HEK293T (cell line): ENCODE data around the gene RBP2.

Source experiments
- ARNT ChIP-seq: fragments of 450-650 bp; IDR thresholded peaks from 2 replicates; pipeline ENCODE4 v1.6.1; 2017; ENCODE audit warnings: mild to moderate bottlenecking
- BHLHE40 ChIP-seq: fragments of 450-650 bp; IDR thresholded peaks from 2 replicates; pipeline ENCODE4 v1.6.1; 2016; ENCODE audit warnings: mild to moderate bottlenecking, moderate library complexity, borderline replicate concordance
- CTBP1 ChIP-seq: fragments of 450-650 bp; IDR thresholded peaks from 2 replicates; pipeline ENCODE4 v1.6.1; 2016; ENCODE audit warnings: borderline replicate concordance
- ELF4 ChIP-seq: fragments of 450-650 bp; IDR thresholded peaks from 2 replicates; pipeline ENCODE4 v1.6.1; 2017; ENCODE audit warnings: antibody characterized with exemption
- FOXA1 ChIP-seq: fragments of 450-650 bp; IDR thresholded peaks from 2 replicates; pipeline ENCODE4 v1.6.1; 2016; ENCODE audit warnings: mild to moderate bottlenecking
- FOXK2 ChIP-seq: fragments of 450-650 bp; IDR thresholded peaks from 2 replicates; pipeline ENCODE4 v1.6.1; 2016; ENCODE audit warnings: mild to moderate bottlenecking
- FOXM1 ChIP-seq: fragments of 450-650 bp; IDR thresholded peaks from 2 replicates; pipeline ENCODE4 v1.6.1; 2017; ENCODE audit warnings: mild to moderate bottlenecking, borderline replicate concordance
- L3MBTL2 ChIP-seq: fragments of 450-650 bp; conservative IDR thresholded peaks from 2 replicates; pipeline ENCODE4 v1.6.1; 2016; ENCODE audit warnings: mild to moderate bottlenecking
- NFRKB ChIP-seq: fragments of 450-650 bp; IDR thresholded peaks from 2 replicates; pipeline ENCODE4 v1.6.1; 2016; ENCODE audit warnings: mild to moderate bottlenecking, moderate library complexity
- SP1 ChIP-seq: fragments of 450-650 bp; IDR thresholded peaks from 2 replicates; pipeline ENCODE4 v1.6.1; 2017
- ZNF384 ChIP-seq: fragments of 450-650 bp; IDR thresholded peaks from 2 replicates; pipeline ENCODE4 v1.6.1; 2016

- TF ChIP-seq FOXA1, result no peak
- no peak for TF ChIP-seq FOXM1
- no peak for TF ChIP-seq L3MBTL2
- no peak for TF ChIP-seq SP1
- no peak for TF ChIP-seq FOXK2
- TF ChIP-seq BHLHE40, result no peak
- TF ChIP-seq CTBP1, result no peak
- TF ChIP-seq ELF4, result no peak
- TF ChIP-seq ZNF384, result no peak
- TF ChIP-seq ARNT, result no peak
- TF ChIP-seq NFRKB, result no peak
Observed at GRCh38 chr3:139472380-139473010, 3.8 kb downstream of the RBP2 start.
